Fibroblast of lung (primary cell): Measurements from ENCODE around the gene ARMC8. TPM values are rescaled to one million over a fixed set of nuclear protein-coding genes. Genes with fewer than 3 reads are reported as not detected.

Experiments
- DNase-seq, 2 donors: peaks; one replicate each; pipeline versions ENCODE4 v3.0.0 to v3.0.0-alpha.2; 2010; ENCODE audit warnings: low read depth in 2 of 2
- H2AFZ ChIP-seq: 2 replicates; pipeline ENCODE4 v1.5.1; 2012; ENCODE audit warnings: low read length, control low read depth, inconsistent platforms
- H3K27ac ChIP-seq: 2 replicates; pipeline ENCODE4 v1.5.1; 2011; ENCODE audit warnings: low read length, control low read depth; ENCODE audit not compliant: insufficient read depth
- H3K27me3 ChIP-seq: 2 replicates; pipeline ENCODE4 v1.5.1; 2011; ENCODE audit warnings: mild to moderate bottlenecking, low read length; ENCODE audit not compliant: control insufficient read depth, insufficient read depth
- H3K36me3 ChIP-seq: 2 replicates; pipeline ENCODE4 v1.5.1; 2011; ENCODE audit warnings: low read length; ENCODE audit not compliant: control insufficient read depth, insufficient read depth
- H3K4me1 ChIP-seq: 2 replicates; pipeline ENCODE4 v1.5.1; 2011; ENCODE audit warnings: low read length; ENCODE audit not compliant: control insufficient read depth, insufficient read depth; ENCODE audit errors: extremely low read depth
- H3K4me2 ChIP-seq: 2 replicates; pipeline ENCODE4 v1.5.1; 2011; ENCODE audit warnings: low read length, control low read depth; ENCODE audit not compliant: insufficient read depth; ENCODE audit errors: extremely low read depth
- H3K4me3 ChIP-seq, 4 experiments: fragments of 200-600 bp in 1 of 4; sonication (generic) in 1 of 4; replicated peaks in 1 of 4; 2 replicates each; pipeline ENCODE4 v1.5.1; 2011 to 2016; ENCODE audit warnings: low read length in 4 of 4, low read depth in 3 of 4, mild to moderate bottlenecking in 3 of 4, control low read depth in 2 of 4, inconsistent platforms in 1 of 4, mixed read lengths in 1 of 4; ENCODE audit not compliant: insufficient read depth in 1 of 4; ENCODE audit errors: control extremely low read depth in 1 of 4
- H3K79me2 ChIP-seq: 2 replicates; pipeline ENCODE4 v1.5.1; 2012; ENCODE audit warnings: mild to moderate bottlenecking, low read length, inconsistent platforms; ENCODE audit not compliant: control insufficient read depth, insufficient read depth
- H3K9ac ChIP-seq: 2 replicates; pipeline ENCODE4 v1.5.1; 2011; ENCODE audit warnings: mild to moderate bottlenecking, low read length, control low read depth; ENCODE audit not compliant: insufficient read depth
- H3K9me3 ChIP-seq: 2 replicates; pipeline ENCODE4 v1.5.1; 2012; ENCODE audit warnings: low read depth, low read length; ENCODE audit not compliant: control insufficient read depth, insufficient read depth
- H4K20me1 ChIP-seq: 2 replicates; pipeline ENCODE4 v1.5.1; 2011; ENCODE audit warnings: low read length; ENCODE audit not compliant: control insufficient read depth, insufficient read depth; ENCODE audit errors: extremely low read depth
- EZH2 ChIP-seq: IDR thresholded peaks from 2 replicates; pipeline ENCODE4 v1.5.1; 2012; ENCODE audit warnings: low read length, control low read depth, mild to moderate bottlenecking; ENCODE audit errors: missing control alignments
- polyA plus RNA-seq, 2 donors: library from polyadenylated mRNA; depleted of rRNA in 1 of 2; stranded (reverse) in 1 of 2; unstranded in 1 of 2; fragments of >200 nt; gene quantifications; 2 replicates each; pipeline ENCODE4 v1.2.1, GENCODE V29; 2011 to 2012; ENCODE audit warnings: missing spikeins in 1 of 2
- total RNA-seq: library from RNA; depleted of rRNA; stranded (reverse); fragments of >200 nt; gene quantifications from 2 replicates; pipeline ENCODE4 v1.2.1, GENCODE V29; 2014
- TF ChIP-seq, protein P1 (sequence below), 2 donors: IDR thresholded peaks in 1 of 2; conservative IDR thresholded peaks in 1 of 2; 1 replicate in 1 of 2; 2 replicates in 1 of 2; pipeline ENCODE4 v1.5.1; 2011 to 2012; ENCODE audit warnings: low read length in 2 of 2, control low read depth in 1 of 2, inconsistent platforms in 1 of 2, low read depth in 1 of 2, mild to moderate bottlenecking in 1 of 2

Gene ARMC8
- total and polyA plus RNA-seq, 2 donors (not counting 1 experiment from before 2014, with no cell fraction given): 44.7 to 45.9 TPM

DNA sequence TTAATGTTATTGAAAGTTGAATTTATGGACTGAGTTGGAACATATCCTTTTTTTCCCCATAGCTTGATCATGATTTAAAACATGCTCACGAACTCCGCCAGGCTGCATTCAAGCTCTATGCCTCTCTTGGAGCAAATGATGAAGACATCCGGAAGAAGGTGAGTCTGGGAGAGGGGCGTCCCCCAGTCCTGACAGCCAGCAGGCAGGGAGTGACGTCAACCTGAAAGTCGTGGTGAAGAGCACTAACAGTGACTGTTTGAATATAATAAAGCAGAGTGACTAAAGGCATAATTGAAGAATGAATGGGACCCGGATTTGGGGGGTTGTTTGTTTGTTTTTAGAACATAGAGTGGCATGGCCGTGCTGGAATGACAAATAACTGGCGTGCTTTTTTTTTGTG lies 57.9 kb downstream of the ARMC8 start:
- H3K36me3 ChIP-seq: no peaks in the 10 kb centered on the region

DNA sequence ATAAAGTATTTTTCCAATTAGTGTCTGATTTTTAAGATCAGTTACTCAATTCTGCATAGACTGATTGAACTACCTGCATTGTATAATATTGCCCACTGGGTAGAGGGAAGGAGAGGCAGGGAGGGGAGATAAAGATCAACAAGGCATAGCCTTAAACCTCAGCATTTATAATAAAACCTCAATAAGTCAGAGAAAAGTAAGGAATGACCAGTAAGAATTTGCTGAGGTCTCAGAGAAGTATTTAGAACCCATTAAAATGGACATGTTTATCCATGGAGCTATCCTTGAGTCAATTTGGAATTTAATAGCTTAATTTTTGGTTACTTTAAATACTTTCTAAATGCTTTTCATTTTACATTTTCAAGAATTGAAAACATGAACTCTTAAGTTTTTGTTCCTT lies 62.5 kb downstream of the ARMC8 start:
- TF ChIP-seq, protein P1, sequence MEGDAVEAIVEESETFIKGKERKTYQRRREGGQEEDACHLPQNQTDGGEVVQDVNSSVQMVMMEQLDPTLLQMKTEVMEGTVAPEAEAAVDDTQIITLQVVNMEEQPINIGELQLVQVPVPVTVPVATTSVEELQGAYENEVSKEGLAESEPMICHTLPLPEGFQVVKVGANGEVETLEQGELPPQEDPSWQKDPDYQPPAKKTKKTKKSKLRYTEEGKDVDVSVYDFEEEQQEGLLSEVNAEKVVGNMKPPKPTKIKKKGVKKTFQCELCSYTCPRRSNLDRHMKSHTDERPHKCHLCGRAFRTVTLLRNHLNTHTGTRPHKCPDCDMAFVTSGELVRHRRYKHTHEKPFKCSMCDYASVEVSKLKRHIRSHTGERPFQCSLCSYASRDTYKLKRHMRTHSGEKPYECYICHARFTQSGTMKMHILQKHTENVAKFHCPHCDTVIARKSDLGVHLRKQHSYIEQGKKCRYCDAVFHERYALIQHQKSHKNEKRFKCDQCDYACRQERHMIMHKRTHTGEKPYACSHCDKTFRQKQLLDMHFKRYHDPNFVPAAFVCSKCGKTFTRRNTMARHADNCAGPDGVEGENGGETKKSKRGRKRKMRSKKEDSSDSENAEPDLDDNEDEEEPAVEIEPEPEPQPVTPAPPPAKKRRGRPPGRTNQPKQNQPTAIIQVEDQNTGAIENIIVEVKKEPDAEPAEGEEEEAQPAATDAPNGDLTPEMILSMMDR (conservative IDR thresholded peaks at IDR 0.05 in 1 of 2, IDR thresholded peaks at IDR 0.05 in 1 of 2; ENCODE audit: low read depth in 1 of 2, low read length in 2 of 2): no peak
- no peak for TF ChIP-seq EZH2
- no peak overlapping the region for H2AFZ ChIP-seq
- no peak for DNase-seq

More for the DNA sequence above, 57.9 kb downstream of the ARMC8 start:
- Histone ChIP-seq H3K4me2 (no peak overlapping the region), H3K79me2 (no peaks in the 10 kb centered on the region), H3K4me3 (no peak overlapping the region), H3K27ac (no peak overlapping the region), H3K27me3 (no peaks in the 10 kb centered on the region), H3K9me3 (no peaks in the 10 kb centered on the region), H3K9ac (no peak overlapping the region), H2AFZ (no peak overlapping the region), H3K4me1 (no peaks in the 10 kb centered on the region), H4K20me1 (no peaks in the 10 kb centered on the region)
- no peak for TF ChIP-seq EZH2
- TF ChIP-seq, protein P1 (conservative IDR thresholded peaks at IDR 0.05 in 1 of 2, IDR thresholded peaks at IDR 0.05 in 1 of 2; ENCODE audit: low read depth in 1 of 2, low read length in 2 of 2): no peak
- DNase-seq: no peak

DNA sequence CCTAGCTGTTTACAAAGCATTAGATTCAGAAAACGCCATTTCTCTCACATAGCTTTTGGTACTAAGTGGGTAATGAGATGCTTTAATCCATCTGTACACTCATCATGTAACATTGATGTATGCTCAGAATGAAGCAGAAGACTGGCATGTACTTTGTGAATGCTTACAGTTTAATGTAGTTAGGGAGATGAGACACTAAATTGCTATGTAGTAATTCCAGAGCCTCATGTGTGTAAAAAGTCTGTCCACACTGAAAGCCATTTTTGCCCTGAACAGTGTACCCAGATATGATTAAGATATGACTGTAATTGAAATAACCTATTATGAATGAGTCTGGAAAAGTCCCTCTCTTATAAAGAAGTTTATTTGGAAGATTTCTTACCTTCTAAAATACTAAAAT lies 66.5 kb downstream of the ARMC8 start:
- no peak for DNase-seq
- Histone ChIP-seq H3K79me2 (no peaks in the 10 kb centered on the region), H3K9ac (no peak overlapping the region), H3K27me3 (no peaks in the 10 kb centered on the region), H3K36me3 (no peaks in the 10 kb centered on the region), H2AFZ (no peak overlapping the region), H3K27ac (no peak overlapping the region), H3K9me3 (no peaks in the 10 kb centered on the region), H3K4me3 (no peak overlapping the region), H3K4me2 (no peak overlapping the region), H3K4me1 (no peaks in the 10 kb centered on the region), H4K20me1 (no peaks in the 10 kb centered on the region)
- TF ChIP-seq EZH2: no peak
- TF ChIP-seq, protein P1 (conservative IDR thresholded peaks at IDR 0.05 in 1 of 2, IDR thresholded peaks at IDR 0.05 in 1 of 2; ENCODE audit: low read depth in 1 of 2, low read length in 2 of 2): no peak

More for the DNA sequence above, 62.5 kb downstream of the ARMC8 start:
- no peaks in the 10 kb centered on the region for H4K20me1 ChIP-seq
- H3K27me3 ChIP-seq: no peaks in the 10 kb centered on the region
- no peak overlapping the region for H3K9ac ChIP-seq
- H3K4me2 ChIP-seq: no peak overlapping the region
- no peaks in the 10 kb centered on the region for H3K36me3 ChIP-seq
- no peaks in the 10 kb centered on the region for H3K9me3 ChIP-seq
- no peaks in the 10 kb centered on the region for H3K4me1 ChIP-seq
- H3K4me3 ChIP-seq: no peak overlapping the region
- no peaks in the 10 kb centered on the region for H3K79me2 ChIP-seq
- no peak overlapping the region for H3K27ac ChIP-seq
